IPS-18c (cell line): ENCODE measurements around the gene NRG3.

Experiments used
- H3K4me3 ChIP-seq: 2 replicates; pipeline ENCODE4 v1.7.0; 2013; ENCODE audit warnings: low read depth, mild to moderate bottlenecking, low read length, moderate library complexity; ENCODE audit not compliant: insufficient read depth
- H3K9me3 ChIP-seq: one replicate; pipeline ENCODE4 v1.6.1; 2013; ENCODE audit warnings: mild to moderate bottlenecking, low read length, moderate library complexity; ENCODE audit not compliant: control insufficient read depth, insufficient read depth

The NRG3 gene

DNA sequence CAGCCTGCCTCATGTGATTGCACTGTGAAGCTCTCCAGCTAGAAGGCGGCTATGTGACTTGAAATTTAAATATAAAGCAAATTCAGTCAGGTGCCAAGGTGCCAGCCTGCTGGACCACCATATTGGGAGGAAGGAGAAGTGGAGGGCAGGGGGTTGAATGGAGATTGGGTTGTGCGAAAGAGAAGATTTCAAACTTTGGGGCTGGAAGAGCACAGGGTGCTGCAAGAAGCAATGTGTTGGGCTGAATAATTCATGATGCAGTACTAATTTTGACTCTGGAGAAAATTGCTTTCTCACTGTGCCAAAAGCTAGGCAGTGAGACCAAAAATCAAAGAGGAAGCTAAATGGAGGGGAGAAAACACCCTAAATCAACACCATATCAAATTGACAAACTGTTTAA lies 335.3 kb downstream of the NRG3 start:
- H3K9me3 ChIP-seq = no peaks in the 10 kb centered on the region

DNA sequence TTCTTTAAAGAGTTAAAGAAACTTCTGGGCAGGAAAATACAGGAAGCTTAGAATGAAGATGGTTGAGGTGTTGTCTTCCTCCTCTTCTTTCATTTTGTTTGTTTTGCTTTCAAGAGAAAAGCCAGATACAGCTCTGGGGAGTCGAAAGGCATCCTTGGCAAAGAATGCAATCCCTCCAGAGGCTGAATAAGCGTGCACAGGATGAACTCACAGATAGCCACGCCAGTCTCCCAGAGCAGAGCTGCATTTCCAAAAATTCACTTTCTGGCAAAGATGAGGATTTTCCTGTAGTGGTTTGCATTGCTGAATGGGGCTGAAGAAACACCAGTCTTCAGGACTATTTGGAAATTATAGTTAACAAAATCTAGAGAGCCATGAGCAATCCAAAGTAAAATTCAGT lies 336.4 kb downstream of the NRG3 start:
- Histone ChIP-seq H3K4me3 (no peak overlapping the region), H3K9me3 (no peaks in the 10 kb centered on the region)

More for the DNA sequence above, 335.3 kb downstream of the NRG3 start:
- H3K4me3 ChIP-seq = no peak overlapping the region

DNA sequence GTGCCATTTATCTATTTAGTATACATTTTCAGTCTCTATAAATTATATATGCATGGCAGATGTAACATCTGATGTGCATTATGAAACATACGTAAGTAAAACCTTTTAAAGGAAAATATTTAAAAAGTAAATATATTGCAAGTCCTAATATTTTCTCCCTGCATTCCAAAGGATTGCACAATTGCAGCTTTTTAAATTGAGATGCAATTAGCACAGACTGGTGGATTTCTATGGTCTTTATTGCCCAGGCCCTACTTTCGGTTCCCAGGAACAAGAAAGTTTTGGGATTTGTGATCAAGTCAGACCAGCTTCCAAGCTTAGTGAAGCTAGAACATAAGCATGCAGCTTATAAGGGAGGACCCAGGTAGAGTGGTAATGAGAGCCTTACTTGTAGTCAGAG lies 337.8 kb downstream of the NRG3 start:
- H3K9me3 ChIP-seq = no peaks in the 10 kb centered on the region
- no peak overlapping the region for H3K4me3 ChIP-seq

DNA sequence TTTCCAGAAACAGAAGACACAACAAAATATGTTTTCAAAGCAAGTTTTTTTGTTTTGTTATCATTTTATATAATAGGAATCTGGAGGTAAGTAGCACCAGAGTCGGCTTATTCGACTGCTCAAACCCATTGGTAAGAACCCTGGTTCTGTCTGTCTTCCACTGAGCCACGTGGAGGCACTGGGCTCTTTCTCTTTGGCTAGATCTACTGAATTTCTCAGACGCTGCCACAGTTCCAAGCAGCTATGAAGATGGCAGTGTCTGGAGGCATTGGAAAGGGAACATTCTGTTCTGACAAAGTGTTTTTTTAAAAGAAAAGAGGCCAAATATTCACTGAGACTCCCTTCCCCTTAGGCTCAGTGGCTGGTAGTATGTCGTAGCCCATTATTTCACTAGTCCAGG lies 338.8 kb downstream of the NRG3 start:
- no peaks in the 10 kb centered on the region for H3K9me3 ChIP-seq
- H3K4me3 ChIP-seq = no peak overlapping the region

DNA sequence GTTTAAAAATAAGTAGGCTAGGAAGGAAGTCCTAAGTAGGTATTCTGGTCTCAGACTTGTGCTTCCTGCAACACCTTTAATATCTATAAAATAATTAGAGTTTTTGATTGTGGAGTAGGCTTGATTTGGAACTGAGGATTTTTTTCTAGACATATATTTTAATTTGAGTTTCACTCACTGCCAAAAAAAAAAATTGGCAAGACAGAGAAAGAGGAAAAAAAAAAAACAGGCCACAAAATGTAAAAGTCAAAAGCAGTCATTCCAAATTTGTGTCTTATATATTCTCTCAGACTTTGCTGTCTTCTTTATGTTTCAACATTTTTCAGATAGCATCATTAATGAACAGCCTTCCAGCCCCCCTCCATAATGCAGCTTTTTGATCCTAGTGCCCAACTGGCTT lies 346.1 kb downstream of the NRG3 start:
- Histone ChIP-seq H3K4me3 (no peak overlapping the region), H3K9me3 (no peaks in the 10 kb centered on the region)

DNA sequence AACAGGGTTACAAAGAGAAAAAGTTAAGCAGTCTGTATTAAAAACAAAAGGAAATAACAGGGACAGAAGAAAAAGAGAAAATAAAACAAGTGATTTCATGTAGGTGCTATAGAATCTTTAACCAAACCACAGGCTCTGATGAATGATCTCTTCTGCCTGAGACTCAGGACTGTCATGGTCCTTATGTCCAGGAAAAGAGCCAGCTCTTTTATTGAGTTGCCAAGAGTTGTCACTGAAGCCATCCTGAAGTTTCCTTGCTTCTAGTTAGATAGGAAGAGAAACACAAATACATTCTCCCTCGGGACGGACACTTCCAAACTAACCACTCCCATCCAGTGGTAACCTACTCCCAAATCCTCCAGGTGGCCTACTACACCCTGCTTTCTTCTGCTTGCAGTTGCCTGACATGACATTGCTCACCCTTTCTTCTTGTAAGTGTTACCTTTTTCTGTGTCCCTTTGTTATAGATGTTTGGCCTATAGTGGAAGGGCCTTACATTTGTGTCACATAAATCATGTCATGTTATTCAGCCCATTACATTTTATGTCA lies 346.7 kb downstream of the NRG3 start:
- Histone ChIP-seq H3K9me3 (no peaks in the 10 kb centered on the region), H3K4me3 (no peak overlapping the region)

DNA sequence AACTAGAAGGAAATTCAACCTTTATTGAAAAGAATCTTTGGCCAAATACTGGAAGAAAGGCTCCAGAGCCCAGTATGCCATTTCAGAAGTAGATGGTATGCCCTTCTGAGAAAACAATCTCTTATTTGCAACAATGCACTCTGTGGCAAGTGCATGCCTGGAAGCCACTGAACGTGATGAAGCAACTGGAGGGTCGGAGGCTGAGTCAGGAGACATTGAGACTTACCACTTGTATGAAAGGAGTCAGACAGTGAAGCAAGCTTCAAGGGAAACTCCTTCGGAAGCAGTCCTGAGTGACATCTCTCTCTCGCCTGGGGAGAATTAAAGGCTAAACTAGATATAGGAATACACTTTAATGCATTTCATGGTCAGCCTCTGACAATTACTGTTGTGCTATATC lies 353.7 kb downstream of the NRG3 start:
- no peak overlapping the region for H3K4me3 ChIP-seq
- no peaks in the 10 kb centered on the region for H3K9me3 ChIP-seq

DNA sequence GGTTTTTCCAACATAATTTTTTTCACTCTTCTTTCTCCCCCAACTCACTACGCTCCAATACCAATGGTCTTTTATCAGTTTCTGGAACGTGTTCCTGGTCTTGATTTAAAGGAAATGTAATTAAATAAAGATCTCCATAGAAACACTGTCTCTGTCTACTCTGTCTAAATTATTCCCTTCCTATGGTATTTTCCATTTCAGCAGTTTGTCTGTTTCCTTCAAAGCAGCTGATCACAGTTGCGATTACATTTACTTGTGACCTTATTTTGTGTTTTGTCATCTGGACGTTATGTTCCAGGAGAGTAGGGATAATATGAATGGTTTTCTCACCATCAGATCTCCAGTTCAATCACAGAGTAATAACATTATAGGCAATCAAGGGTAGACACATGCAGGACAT lies 359.2 kb downstream of the NRG3 start:
- H3K9me3 ChIP-seq = no peaks in the 10 kb centered on the region

DNA sequence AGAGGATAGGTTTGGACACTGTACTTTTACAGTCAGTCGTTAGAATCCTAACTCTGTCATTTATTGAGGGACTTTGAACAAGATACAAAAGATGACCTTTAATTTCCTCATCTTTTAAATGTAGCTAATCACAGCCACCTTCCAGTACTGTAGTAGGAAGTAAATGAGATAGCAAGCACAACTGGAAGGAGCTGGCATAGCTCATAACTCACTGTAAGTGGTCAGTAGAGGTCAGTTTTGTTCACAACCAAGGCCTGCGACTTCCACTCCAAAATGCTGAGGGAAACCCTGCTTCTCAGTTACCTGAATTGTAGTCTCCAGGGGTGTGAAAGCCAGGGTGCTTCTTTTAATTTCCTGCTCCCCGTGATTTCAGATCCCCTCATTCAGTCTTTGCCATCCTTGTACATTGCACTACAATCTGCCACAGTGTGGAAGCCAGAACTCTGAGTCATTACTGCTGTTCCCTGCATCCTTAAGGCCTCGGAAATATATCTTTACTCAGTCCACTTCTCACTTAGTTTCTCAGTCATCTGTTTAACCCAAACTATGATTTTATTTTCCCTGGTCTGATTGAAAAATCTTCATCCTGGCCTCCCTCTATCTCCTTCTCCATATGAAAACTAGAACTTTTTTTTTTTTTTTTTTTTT lies 361.2 kb downstream of the NRG3 start:
- Histone ChIP-seq H3K9me3 (no peaks in the 10 kb centered on the region), H3K4me3 (no peak overlapping the region)

More for the DNA sequence above, 359.2 kb downstream of the NRG3 start:
- H3K4me3 ChIP-seq = no peak overlapping the region

DNA sequence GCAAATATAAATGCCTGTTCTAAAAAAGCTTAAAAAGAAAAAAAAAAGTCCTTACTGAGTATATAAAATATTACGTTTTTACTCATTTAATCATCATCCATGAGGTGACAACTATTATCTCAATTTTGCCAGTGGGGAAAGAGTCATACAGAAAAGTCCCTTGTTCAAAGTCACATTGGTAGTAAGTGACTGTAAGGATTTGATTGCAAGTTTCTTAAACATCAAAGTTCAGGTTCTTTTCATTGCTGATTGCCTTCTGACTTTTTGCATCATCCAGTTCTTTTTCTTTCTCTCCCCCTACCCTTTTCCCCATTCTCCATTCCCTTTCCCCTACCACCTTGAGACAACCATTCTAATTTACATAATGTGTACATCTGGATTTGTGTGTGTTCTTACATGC lies 363.3 kb downstream of the NRG3 start:
- H3K4me3 ChIP-seq = no peak overlapping the region
- H3K9me3 ChIP-seq = no peaks in the 10 kb centered on the region

DNA sequence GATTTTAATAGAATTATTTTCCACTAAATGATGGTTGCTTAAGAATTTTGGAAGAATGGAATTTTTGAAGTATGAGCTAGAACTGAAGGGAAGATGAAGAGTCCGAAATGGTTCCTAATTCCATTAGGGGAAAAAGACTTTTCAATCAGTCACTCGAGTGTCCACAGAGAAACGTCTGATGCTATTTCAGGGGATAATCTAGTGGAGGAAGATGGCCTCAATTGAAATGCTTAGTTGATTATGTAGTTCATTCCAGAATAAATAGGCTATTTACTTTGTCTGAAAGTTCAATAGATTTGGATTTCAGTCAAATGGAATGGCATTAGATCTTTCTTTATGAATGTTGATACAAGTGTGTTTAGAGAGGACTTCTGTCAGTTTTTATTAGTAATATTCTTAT lies 365.4 kb downstream of the NRG3 start:
- no peak overlapping the region for H3K4me3 ChIP-seq
- H3K9me3 ChIP-seq = no peaks in the 10 kb centered on the region

DNA sequence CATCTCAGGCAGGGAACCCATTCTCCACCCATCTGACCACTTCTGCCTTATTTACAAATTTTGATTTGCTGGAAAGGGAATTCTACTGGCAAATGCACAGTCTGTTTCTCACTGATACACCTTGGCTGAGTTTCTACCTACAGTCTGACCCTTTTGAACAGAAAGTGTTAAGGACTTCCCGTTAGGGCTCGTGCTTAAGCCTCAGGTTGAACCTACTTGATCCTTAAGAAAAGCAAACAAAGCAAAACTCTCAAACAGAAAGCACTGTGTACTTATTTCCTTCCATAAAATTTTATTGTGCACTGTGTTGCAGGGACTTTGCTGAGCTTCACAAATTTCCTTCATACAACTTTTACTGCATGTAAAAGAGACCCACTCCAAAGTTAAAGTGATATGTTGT lies 367.8 kb downstream of the NRG3 start:
- H3K9me3 ChIP-seq = no peaks in the 10 kb centered on the region
- H3K4me3 ChIP-seq = no peak overlapping the region

DNA sequence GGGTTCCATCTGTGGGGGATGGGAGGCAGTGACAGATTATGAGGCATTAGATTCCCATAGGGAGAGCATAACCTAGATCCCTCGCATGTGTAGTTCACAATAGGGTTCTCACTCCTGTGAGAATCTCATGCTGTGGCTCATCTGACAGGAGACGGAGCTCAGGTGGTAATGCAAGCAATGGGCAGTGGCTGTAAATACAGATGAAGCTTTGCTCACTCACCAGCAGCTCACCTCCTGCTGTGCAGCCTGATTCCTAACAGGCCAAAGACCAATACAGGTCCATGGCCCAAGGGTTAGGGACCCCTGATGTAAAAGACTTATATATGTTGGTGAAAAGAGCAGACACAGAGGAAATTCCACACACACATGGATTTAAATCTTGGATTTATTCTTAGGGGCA lies 370.2 kb downstream of the NRG3 start:
- Histone ChIP-seq H3K9me3 (no peaks in the 10 kb centered on the region), H3K4me3 (no peak overlapping the region)

DNA sequence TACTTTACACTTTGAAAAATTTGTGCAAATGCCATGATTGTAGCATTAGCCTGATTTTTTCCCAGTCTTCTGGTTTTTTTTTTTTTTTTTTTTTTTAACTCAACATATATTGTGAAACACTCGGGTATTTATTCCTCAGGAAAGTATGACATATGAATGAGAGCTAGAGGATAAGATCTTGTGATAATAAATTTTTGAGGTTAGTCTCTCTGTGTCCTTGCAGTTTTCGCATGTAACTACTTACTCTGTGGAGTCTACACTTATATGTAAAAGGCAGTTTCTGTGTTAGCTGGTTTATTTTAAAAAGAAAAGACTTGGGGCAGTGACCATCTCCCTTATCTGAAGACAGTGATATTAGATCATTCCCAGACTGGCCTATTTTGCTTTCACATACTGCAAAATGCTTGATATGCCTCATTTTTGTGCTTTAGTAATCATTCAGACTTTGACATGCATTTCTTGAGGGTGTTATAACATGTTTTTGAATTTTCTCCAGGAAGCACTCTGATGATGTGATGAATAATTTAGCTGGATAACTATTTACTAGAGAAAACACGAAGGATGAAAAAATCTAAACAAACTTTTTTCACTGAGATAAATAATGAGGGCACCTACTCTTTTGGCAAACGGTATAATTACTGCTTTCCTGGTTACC lies 371.0 kb downstream of the NRG3 start:
- Histone ChIP-seq H3K4me3 (no peak overlapping the region), H3K9me3 (no peaks in the 10 kb centered on the region)

DNA sequence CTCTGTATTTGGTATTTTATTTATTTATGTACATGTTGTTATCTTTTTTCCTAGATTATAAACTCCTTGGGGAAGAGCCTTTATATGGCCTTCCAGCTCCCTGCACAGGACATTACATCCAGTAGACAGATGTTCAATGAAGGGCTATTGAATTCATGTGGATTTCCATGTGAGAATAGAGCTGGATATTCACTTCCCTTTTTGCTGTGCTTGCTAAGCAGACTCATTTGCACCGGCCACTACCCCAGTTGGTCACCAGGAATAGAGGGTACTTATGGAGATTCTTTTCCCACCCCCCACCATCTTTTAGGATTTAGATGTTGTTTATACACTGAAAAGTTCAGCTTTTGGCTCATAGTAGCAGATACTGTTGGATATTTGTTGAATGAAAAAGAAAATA lies 374.1 kb downstream of the NRG3 start:
- Histone ChIP-seq H3K4me3 (no peak overlapping the region), H3K9me3 (no peaks in the 10 kb centered on the region)

DNA sequence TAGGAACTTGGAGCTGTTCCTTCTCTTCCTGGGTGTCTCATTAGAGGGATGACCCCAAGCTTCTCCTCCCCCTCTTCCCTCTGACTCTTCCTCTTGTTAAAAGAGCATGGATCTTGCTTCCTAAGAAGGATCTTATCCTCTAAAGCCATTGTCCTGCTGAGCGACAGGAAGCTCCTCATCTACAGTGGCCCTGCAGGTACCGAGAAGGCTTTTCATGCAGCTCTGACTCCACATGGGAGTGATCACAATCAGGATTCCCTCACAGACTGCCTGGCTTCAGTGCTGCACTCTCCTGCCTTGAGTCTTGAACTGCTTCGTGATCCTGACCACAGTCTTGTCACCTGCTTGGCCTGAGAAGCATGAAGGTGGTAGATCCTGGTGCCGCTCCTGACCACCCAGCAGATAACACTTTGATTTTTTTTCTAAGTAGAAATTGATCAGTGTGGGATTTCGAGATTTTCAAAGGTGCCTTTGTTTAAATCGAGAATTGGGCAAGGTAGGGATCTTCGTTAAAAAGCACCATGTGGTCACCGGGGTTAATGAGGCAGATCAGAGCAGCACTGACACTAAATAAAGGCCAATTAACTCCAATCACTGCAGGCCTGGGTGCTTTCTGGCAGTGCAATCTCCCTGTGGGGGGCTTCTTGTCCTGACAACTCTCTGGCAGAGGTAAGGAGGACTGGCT lies 376.4 kb downstream of the NRG3 start:
- no peaks in the 10 kb centered on the region for H3K9me3 ChIP-seq
- H3K4me3 ChIP-seq = no peak overlapping the region

DNA sequence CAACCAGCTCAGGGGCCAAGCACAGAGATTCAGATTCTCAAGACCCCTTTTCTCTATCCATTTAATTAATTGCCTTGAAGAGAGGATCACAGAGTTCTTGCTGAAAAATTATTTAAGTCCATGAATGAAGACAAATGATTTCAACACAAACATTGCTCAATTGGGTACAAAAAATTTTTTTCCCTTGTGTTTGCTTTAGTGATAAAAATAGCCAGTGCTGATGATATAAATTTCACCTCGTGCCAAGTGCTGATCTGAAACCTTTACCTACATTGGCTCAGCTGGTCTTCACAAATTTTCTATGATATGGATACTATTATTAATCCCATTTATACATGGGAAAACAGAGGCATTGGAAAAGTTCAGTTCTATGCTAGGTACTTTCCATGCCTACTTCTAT lies 377.1 kb downstream of the NRG3 start:
- no peak overlapping the region for H3K4me3 ChIP-seq
- H3K9me3 ChIP-seq = no peaks in the 10 kb centered on the region

DNA sequence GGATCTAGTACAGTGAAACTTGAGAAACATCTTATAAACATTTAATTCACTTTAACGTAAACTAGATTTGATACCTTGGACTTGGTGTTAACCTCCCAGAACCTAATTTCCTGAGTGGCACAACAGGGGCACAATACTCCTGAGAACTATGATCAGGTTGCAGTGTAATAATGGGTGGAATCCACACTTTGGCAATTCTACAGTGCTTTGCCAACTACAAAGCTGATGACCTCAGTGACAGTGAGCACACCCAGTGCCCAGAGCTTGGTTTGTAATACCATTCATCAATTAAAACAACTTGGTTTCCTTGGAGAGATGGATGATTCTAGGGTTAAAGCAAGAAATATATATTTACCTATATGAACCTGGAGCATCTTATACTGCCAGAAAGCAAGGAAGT lies 379.2 kb downstream of the NRG3 start:
- no peaks in the 10 kb centered on the region for H3K9me3 ChIP-seq
- no peak overlapping the region for H3K4me3 ChIP-seq
